GM15510 (cell line): ENCODE measurements around the gene SCUBE3.

ENCODE experiments used
- POLR2A ChIP-seq: IDR thresholded peaks from 3 replicates; pipeline ENCODE4 v1.6.1; 2011; ENCODE audit warnings: borderline replicate concordance; ENCODE audit not compliant: insufficient read length; ENCODE audit errors: extremely low read depth

The SCUBE3 gene

GRCh38 chr6:35190306-35190705, 23.4 kb upstream of the SCUBE3 start:
- no peak for TF ChIP-seq POLR2A

GRCh38 chr6:35191889-35192288, 21.9 kb upstream of the SCUBE3 start:
- no peak for TF ChIP-seq POLR2A

- no peak for TF ChIP-seq POLR2A
These were observed 21.4 kb upstream of the SCUBE3 start for GRCh38 chr6:35192301-35192860.

- TF ChIP-seq POLR2A = no peak
These were observed 19.4 kb upstream of the SCUBE3 start for GRCh38 chr6:35194390-35194789.

GRCh38 chr6:35195120-35195780, 18.5 kb upstream of the SCUBE3 start:
- no peak for TF ChIP-seq POLR2A

GRCh38 chr6:35197196-35197595, 16.6 kb upstream of the SCUBE3 start:
- TF ChIP-seq POLR2A = no peak

GRCh38 chr6:35199866-35200265, 13.9 kb upstream of the SCUBE3 start:
- no peak for TF ChIP-seq POLR2A

- TF ChIP-seq POLR2A = no peak
These were observed 11.7 kb upstream of the SCUBE3 start for GRCh38 chr6:35202066-35202546.

- TF ChIP-seq POLR2A = no peak
These were observed 10.5 kb upstream of the SCUBE3 start for GRCh38 chr6:35203152-35203670.

- no peak for TF ChIP-seq POLR2A
These were observed 10.1 kb upstream of the SCUBE3 start for GRCh38 chr6:35203680-35204079.

GRCh38 chr6:35206346-35206745, 7.4 kb upstream of the SCUBE3 start:
- TF ChIP-seq POLR2A = no peak

- TF ChIP-seq POLR2A = no peak
These were observed 5.3 kb upstream of the SCUBE3 start for GRCh38 chr6:35208419-35208818.

GRCh38 chr6:35209081-35209480, 4.7 kb upstream of the SCUBE3 start:
- no peak for TF ChIP-seq POLR2A

GRCh38 chr6:35209622-35210247, 4.0 kb upstream of the SCUBE3 start:
- TF ChIP-seq POLR2A = no peak

GRCh38 chr6:35213298-35213791, 411 bp upstream of the SCUBE3 start:
- no peak for TF ChIP-seq POLR2A
